NCI-H187 treated with DMSO at 0.1 percent for 48 hours (cell line): Measurements from ENCODE around the gene SNAPC4.

Source experiments
- DNase-seq: peaks from one replicate; lab custom pipeline; 2025; lab: John Stamatoyannopoulos, UW

The SNAPC4 gene

DNA sequence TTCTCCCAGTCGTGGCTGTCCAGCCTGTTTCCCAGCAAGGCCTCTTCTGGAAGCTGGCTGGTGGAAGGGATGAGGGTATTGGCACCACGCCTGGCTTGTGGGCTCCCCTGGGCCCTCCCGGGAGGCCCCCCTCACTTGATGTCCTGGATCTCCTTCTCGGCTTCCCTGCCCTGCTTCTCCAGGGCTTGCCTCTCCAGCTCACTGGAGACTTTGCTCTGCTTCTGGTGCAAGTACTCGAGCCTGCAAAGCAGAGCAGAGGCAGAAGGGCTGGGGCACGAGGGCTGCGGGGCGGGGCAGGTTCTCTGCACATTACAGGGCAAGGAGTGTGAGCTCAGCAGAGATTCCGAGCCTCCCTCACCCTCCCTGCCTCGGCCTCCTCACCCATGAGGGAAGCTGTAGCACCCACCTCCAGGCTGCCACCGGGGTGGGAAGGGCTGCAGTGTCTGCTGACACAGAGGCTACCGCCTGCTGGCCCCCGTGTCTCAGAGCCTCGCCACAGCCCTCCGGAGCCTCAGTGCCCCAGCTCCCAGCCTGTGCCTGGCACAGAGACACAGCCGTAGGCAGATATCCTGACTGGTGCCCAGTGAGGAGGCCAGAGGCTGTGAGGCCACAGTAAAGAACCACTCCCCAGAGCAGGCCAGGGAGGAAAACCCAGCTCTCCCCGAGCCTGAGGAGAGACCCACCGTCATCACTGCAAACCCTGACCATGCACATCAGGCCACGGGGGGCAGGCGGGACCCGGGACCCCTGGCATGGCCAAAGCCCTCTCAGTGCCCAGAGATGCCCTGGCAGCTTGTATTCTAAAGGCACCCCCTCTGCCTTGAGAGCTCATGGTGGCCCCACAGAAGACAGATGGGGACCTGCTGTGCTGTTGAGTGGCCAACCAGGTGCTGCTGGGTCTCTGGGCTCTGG is 7.2 kb downstream of the SNAPC4 start:
- DNase-seq: no peak

- no peak for DNase-seq
These were observed 8.0 kb downstream of the SNAPC4 start for GRCh38 chr9:136391737-136392537.

DNA sequence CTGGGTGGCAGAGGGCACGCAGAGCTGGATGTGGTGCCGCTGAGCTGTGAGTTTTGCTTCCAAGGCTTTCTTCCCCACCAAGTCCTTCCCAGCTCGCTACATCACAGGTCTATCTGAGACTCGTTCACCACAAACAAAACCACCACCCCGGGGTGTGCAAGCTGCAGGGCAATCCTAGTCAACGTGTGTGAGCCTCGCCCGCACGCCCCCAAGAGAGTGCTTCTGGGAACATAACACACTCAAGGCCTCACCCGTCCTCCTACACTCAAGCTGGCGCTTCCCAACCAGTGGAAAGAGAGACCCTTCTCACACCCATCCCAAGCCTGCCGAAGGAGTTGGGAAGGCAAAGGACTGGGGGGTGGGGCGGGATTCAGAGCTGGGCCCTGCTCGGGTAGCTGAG is 10.6 kb downstream of the SNAPC4 start:
- no peak for DNase-seq

DNA sequence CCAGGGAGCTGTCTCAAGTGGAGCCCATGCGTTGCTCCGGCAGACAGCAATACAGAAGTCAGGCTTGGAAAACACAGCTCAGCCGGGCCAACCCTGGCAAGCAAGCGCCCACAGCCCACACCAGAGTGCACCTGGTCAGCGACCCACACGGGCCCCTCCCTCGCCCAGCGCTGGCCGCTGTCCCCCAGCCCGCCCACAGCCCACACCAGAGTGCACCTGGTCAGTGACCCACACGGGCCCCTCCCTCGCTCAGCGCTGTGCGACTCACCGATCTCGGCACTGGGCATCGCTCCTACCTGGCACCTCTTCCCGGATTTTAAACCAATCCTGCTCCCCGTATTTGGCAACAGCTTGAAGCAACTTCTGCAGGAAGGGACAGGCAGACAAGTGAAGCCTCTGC is 12.8 kb downstream of the SNAPC4 start:
- no peak for DNase-seq

GRCh38 chr9:136386018-136386417 is 14.0 kb downstream of the SNAPC4 start:
- DNase-seq: no peak

DNA sequence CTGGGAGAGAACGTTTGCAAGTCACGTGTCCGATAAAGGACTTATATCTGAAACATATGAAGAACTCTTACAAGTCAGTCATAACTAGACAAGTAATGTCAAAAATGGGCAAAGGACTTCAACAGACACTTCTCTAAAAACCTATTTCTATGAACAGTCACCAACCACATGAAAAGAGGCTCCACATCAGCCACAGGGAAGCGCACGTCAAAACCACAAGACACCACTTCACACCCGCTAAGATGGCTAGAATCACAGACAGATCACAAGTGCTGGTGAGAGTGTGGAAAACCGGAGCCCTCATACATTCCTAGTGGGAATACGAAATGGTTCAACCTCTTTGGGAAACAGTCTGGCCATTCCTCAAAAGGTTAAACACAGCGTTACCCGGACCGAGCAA is 15.0 kb downstream of the SNAPC4 start:
- no peak for DNase-seq

DNA sequence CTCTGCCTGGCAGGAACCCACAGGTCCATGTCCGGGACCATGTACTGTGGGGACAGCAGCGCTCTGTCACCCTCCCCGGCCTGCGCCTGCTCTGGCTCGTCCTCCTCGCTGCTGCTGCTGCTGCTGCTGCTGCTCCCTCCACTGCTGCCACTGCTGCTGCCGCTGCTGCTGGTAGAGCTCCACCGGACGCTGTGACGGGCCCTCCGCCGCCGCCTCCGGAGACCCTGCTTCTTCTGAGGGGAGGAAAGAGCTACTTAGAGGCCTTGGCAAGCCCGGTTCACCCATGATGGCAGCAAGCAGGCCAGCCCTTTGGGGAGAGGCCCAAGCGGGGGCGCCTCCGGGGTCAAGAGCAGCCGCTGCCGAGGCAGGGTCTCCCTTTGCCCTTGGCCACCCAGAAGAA is 16.5 kb downstream of the SNAPC4 start:
- DNase-seq: no peak

DNA sequence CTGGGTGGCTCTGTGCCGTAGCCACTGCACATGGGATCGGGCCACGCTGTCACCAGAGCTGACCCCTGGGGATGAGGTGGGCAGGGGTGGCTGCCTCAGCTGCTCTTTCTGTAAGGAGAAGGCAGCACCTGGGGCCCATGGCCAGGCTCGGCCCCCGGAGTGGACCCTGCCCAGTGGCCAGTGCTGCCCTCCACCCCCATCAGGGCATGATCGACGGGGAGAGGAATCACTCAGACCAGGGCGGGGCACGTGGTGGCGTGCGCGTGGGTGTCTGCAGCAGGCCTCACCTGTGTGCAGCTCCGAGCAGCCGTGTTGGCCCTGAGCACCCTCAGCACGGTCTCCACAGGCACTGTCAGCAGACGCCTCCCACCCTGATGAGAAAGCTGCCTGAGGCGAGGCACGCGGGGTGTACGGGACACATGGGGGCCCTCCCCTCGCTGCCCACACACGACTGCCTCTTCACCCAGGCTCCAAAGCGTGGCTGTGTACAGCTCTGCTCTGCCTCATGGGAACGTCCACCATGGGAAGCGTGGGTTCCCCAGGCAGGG is 17.9 kb downstream of the SNAPC4 start:
- DNase-seq: no peak

- no peak for DNase-seq
These were observed 18.7 kb downstream of the SNAPC4 start for GRCh38 chr9:136381311-136381710.

- DNase-seq: no peak
These were observed 19.6 kb downstream of the SNAPC4 start for GRCh38 chr9:136380381-136380780.

GRCh38 chr9:136379891-136380290 is 20.1 kb downstream of the SNAPC4 start:
- no peak for DNase-seq

GRCh38 chr9:136379401-136379800 is 20.6 kb downstream of the SNAPC4 start:
- no peak for DNase-seq

- DNase-seq: no peak
These were observed 21.0 kb downstream of the SNAPC4 start for GRCh38 chr9:136379003-136379287.

GRCh38 chr9:136378170-136379002 is 21.6 kb downstream of the SNAPC4 start:
- DNase-seq: no peak

- no peak for DNase-seq
These were observed 22.4 kb downstream of the SNAPC4 start for GRCh38 chr9:136377341-136378169.

DNA sequence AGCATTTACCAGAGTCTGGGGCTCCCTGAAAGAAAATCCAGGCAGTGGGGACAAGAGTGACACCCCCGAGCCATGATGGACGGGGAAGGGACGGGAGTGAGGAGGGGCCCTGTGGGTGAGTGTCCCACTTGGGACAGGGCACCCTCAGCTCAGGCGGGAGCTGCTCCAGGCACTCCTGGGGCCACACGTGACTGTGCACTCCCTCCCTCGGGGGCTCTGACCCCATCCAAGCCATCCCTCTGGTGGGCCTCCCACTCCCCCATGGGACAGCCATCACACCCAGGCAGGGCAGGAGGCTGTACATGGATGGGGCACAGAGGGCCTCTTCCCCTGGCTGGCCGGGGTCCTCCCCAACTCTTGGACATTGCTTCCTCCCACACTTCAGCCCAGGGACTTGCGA is 23.5 kb downstream of the SNAPC4 start:
- DNase-seq: no peak

- DNase-seq: no peak
These were observed 24.9 kb downstream of the SNAPC4 start for GRCh38 chr9:136375096-136375495.

- DNase-seq: no peak
These were observed 25.8 kb downstream of the SNAPC4 start for GRCh38 chr9:136374183-136374575.

- no peak for DNase-seq
These were observed 26.4 kb downstream of the SNAPC4 start, which contains the start of gene CARD9 for GRCh38 chr9:136373300-136374182. Gene CARD9 (minus strand): TSS chr9:136373669. CDS start chr9:136372078, 1,591 bp downstream.
